SK-N-MC (cell line): ENCODE data around the gene ATXN1.

Experiments used
- EZH2 ChIP-seq: fragments of 200-600 bp; sonication (generic); IDR thresholded peaks from one replicate; pipeline ENCODE4 v1.6.1; 2017; ENCODE audit warnings: antibody characterized with exemption
- FOXP2 ChIP-seq: optimal IDR thresholded peaks from 2 replicates; pipeline ENCODE3; 2011; ENCODE audit warnings: mild to moderate bottlenecking, moderate library complexity; ENCODE audit not compliant: insufficient read depth; ENCODE audit errors: extremely low read length, control extremely low read depth
- POLR2AphosphoS5 ChIP-seq: IDR thresholded peaks from 2 replicates; pipeline ENCODE4 v1.6.1; 2012; ENCODE audit warnings: mild to moderate bottlenecking, low read depth, low read length, borderline replicate concordance

- TF ChIP-seq EZH2 (no peak), POLR2AphosphoS5 (no peak), FOXP2 (no peak)
Observed at GRCh38 chr6:16654701-16655100, 106.6 kb downstream of the ATXN1 start.
